Mesodermal cell (in vitro differentiated cells): ENCODE results near the gene TEX36.

ENCODE experiments used
- H3K27ac ChIP-seq: 2 replicates; pipeline ENCODE4 v1.7.0; 2013; ENCODE audit warnings: mild to moderate bottlenecking, low read depth, low read length, moderate library complexity; ENCODE audit not compliant: severe bottlenecking
- H3K36me3 ChIP-seq: 2 replicates; pipeline ENCODE4 v1.7.1; 2013; ENCODE audit warnings: mild to moderate bottlenecking, low read length, moderate library complexity; ENCODE audit not compliant: control insufficient read depth, insufficient read depth
- H3K4me1 ChIP-seq: one replicate; pipeline ENCODE4 v1.7.1; 2013; ENCODE audit warnings: mild to moderate bottlenecking, low read length; ENCODE audit not compliant: insufficient read depth, control insufficient read depth, poor library complexity, severe bottlenecking
- H3K4me3 ChIP-seq: 2 replicates; pipeline ENCODE4 v1.7.0; 2013; ENCODE audit warnings: low read length, control low read depth, mild to moderate bottlenecking; ENCODE audit not compliant: insufficient read depth, poor library complexity, severe bottlenecking; ENCODE audit errors: extremely low read depth
- H3K9me3 ChIP-seq: 2 replicates; pipeline ENCODE4 v1.7.1; 2013; ENCODE audit warnings: mild to moderate bottlenecking, low read length, moderate library complexity; ENCODE audit not compliant: control insufficient read depth
- WGBS, 2 experiments: methylation state at CpG; one replicate each; pipeline ENCODE4 v1.1.5; 2013; ENCODE audit warnings: missing lambda C conversion rate in 2 of 2; ENCODE audit not compliant: insufficient coverage in 2 of 2; 5-methylcytosine and 5-hydroxymethylcytosine counted together

TEX36 gene

DNA sequence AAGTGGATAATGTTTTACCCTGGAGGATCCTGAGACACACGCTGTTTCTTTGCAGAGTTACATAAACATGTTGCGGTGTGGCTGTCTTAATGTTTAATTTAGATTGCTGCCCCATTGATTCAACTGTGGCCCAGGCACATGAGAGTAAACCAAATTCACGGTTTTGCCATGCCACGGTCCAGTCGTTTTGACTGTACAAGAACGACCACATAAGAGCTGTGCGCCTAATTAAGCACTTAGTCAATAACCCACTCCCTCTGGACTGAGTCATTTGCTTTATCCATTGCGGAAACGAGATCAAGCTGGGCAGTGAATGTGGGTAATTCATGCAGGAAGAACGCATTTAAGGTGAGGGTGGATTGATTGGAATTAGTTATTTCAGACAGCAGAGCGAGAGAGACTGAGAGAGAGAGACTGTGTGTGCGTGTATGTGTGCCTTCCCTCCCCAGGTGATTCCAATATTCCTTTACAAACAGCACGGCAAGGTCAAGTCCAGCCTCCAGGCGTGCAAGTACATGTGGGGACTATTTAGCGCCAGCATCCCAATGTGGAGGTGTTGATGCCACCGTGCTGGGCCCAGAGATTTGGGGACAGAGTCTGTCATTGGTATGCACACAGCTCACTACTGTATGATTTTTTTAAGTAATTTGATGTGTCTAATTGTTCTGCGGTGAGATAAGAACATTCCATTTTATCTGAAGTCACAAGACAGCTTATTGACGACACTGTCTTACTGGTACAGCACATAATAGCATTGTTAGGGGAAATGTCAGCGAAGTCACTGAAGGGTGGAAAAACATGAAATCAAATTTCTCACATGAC lies 8.4 kb upstream of the TEX36 start:
- H3K27ac ChIP-seq = no peak overlapping the region

DNA sequence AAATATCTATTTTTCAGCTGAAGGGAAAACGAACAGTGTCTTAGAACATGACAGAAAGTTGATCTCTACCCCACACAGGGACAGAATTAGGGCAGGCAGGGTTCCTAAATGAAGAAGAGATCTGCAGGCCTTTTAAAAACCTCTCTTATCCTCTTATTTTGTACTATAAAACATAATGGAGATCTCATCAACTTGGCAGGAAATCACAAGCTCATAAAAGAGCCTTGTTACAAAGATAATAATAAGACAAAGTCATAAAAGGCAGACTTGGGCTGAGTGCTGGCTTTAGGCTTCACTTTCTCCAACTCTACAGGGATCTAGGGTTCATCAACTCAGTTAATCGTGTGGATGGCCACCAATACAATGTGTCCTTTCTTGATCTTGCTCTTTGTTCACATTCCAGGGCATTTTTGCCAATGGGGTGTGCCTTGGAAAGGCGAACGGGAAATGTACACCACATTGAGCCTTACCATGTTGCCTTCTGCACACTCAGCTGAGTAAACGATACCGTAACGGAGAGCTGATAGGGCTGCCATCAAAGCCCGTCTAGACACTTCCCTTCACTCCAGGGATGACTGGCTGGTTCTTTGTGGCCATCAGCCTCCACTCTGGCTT lies 7.1 kb upstream of the TEX36 start:
- H3K27ac ChIP-seq = no peak overlapping the region
- H3K36me3 ChIP-seq = no peaks in the 10 kb centered on the region
- no peak overlapping the region for H3K4me3 ChIP-seq
- H3K9me3 ChIP-seq = no peaks in the 10 kb centered on the region
- H3K4me1 ChIP-seq = peaks cover 4% of the 10 kb centered on the region
- WGBS, 2 experiments = 94 to 98% methylated on average over 7 of the region's 8 CpGs

More for the DNA sequence above, 8.4 kb upstream of the TEX36 start:
- no peak overlapping the region for H3K4me3 ChIP-seq
- H3K4me1 ChIP-seq = peaks cover 4% of the 10 kb centered on the region
- H3K36me3 ChIP-seq = no peaks in the 10 kb centered on the region
- 90 to 93% methylated on average over 12 to 14 of the region's 19 CpGs for WGBS, 2 experiments
- H3K9me3 ChIP-seq = no peaks in the 10 kb centered on the region

DNA sequence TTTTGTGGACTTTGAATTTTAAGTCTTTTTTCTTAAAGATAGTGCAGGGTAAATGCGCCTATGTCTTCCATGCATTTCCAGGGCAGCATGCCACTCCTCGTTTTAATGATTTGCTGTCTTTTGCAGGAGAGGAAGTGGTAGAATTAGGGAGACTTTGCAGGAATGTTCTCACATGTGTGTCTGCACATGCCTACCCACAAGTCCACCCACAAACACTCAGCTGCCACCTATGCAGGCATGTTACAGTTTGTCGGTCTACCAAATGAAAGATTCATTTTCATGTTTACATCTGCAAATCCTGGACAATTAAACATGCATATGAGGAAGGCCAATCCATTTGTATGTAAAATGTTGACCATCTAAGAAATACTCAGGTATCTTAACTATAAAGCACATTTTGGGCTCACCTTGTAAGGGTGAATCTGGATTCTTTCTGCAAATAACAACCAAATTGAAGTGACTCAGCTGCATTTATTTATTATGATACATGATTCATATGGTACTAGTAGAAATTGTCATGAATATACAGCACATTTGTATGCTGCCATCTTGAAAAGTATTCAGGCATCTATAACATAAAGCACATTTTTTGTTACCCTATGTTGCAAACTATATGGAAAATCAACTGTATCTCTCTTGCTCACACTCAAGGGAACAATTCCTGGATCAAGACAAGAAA lies 4.7 kb upstream of the TEX36 start:
- Histone ChIP-seq H3K9me3 (no peaks in the 10 kb centered on the region), H3K4me1 (no peaks in the 10 kb centered on the region), H3K36me3 (no peaks in the 10 kb centered on the region), H3K27ac (no peak overlapping the region), H3K4me3 (no peak overlapping the region)
- WGBS, 2 experiments = 100% methylated on average over 2 of the region's 3 CpGs; no CpG with 5 or more reads in 1 of the 2 experiments

DNA sequence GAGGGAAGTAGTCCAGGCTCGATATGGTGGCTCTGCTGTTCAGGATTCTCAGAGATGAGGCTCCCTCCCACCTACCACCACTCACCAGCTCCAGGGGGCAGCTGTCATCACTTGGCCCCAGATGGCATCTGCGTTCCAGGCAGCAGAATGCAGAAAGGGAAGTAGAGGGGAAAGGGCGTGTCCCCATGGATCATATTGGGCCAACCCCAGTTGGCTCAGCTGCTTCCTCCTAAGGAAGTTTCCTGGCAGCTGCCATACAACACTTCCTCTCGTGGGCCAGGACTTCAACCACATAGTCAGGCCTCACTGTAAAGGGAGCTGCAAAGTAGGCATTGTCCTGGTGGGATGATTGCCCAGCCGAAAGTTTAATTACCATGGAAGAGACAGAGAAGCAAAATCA lies 1.6 kb upstream of the TEX36 start:
- no peaks in the 10 kb centered on the region for H3K9me3 ChIP-seq
- no peaks in the 10 kb centered on the region for H3K36me3 ChIP-seq
- H3K4me3 ChIP-seq = no peak overlapping the region
- H3K27ac ChIP-seq = no peak overlapping the region
- WGBS, 2 experiments = 80 to 89% methylated on average over 3 to 4 of the region's 5 CpGs
- H3K4me1 ChIP-seq = no peaks in the 10 kb centered on the region

DNA sequence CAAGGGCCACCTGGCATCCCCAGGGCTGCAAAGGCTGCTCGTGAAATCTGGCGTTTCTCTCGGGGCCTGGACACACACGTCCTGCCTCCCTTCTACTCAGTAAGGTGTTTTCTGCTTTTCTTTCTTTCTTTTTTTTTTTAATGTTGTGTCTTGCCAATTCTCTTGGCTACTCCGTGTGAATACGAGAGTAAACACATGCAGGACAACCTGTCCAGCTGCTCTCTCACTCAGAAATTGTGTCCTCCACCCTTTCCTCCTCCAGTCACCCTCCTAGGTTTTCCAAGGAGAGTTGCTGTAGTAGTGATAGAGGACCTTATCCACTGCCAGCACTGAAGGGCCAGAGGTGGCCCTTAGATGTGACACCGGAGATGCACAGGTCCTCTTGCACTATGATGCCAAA lies 858 bp upstream of the TEX36 start:
- no peaks in the 10 kb centered on the region for H3K36me3 ChIP-seq
- WGBS, 2 experiments = 86 to 93% methylated on average over 1 to 4 of the region's 7 CpGs
- no peaks in the 10 kb centered on the region for H3K9me3 ChIP-seq
- no peak overlapping the region for H3K4me3 ChIP-seq
- no peak overlapping the region for H3K27ac ChIP-seq
- no peaks in the 10 kb centered on the region for H3K4me1 ChIP-seq

DNA sequence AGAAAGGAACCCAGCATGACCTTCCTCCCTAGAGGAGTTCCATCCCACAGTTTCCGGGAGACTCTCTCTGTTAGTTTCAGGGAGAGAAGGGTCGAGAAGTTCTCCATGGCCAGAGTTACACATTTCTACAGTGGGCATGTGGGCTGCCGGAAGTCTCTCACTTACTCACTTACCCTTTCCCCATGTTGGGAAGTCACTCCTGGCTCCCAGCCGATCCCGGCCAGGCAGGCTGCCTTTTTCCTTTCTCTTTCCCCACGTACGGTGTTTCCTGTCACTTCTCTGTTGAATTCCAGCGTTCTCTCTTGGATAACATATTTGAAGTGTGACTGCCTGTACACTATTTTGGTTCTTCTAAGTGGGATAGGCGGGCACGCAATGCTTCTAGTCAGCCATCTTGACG lies 3.5 kb downstream of the TEX36 start:
- Histone ChIP-seq H3K36me3 (no peaks in the 10 kb centered on the region), H3K27ac (no peak overlapping the region), H3K4me1 (no peaks in the 10 kb centered on the region), H3K4me3 (no peak overlapping the region), H3K9me3 (no peaks in the 10 kb centered on the region)
- 92 to 93% methylated on average over 7 to 8 of the region's 11 CpGs for WGBS, 2 experiments

DNA sequence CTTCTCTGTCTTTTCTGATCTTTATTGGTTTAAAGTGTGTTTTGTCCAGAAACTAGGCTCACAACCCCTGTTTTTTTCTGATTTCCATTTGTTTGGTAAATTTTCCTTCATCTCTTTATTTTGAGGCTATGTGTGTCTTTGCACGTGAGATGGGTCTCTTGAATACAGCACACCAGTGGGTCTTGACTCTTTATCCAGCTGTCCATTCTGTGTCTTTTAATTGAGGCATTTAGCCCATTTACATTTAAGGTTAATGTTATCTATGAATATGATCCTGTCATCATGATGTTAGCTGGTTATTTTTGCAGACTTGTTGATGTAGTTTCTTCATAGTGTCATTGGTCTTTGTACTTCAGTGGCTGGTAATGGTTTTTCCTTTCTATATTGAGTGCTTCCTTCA lies 10.1 kb downstream of the TEX36 start:
- no peaks in the 10 kb centered on the region for H3K4me1 ChIP-seq
- no peaks in the 10 kb centered on the region for H3K36me3 ChIP-seq
- WGBS, 2 experiments = 80% methylated on average over 1 of the region's 1 CpG; no CpG with 5 or more reads in 1 of the 2 experiments
- H3K27ac ChIP-seq = no peak overlapping the region
- H3K9me3 ChIP-seq = no peaks in the 10 kb centered on the region
- H3K4me3 ChIP-seq = no peak overlapping the region

DNA sequence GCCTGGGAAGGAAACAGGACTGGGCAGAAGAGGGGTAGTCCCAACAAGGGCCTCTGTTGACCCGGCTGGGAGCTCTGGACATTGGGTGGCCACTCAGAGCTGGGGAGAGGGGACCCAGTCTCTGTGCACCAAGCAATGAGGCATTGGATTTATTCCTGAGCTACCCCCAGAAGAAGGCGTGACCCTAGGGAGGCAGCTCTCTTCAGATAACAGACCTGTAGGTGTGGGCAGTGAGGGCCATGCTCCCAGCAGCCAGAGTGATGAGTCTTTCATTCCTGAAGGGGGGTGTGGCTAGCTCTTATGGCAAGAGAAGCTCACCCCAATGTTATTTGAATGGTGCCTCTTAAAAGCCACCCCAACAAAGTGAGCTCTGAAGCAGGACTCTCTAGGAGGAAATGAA lies 20.4 kb downstream of the TEX36 start:
- no peaks in the 10 kb centered on the region for H3K4me1 ChIP-seq
- H3K27ac ChIP-seq = no peak overlapping the region
- no peaks in the 10 kb centered on the region for H3K9me3 ChIP-seq
- H3K36me3 ChIP-seq = no peaks in the 10 kb centered on the region
- no peak overlapping the region for H3K4me3 ChIP-seq
- WGBS, 2 experiments = 88 to 100% methylated on average over 2 of the region's 2 CpGs

DNA sequence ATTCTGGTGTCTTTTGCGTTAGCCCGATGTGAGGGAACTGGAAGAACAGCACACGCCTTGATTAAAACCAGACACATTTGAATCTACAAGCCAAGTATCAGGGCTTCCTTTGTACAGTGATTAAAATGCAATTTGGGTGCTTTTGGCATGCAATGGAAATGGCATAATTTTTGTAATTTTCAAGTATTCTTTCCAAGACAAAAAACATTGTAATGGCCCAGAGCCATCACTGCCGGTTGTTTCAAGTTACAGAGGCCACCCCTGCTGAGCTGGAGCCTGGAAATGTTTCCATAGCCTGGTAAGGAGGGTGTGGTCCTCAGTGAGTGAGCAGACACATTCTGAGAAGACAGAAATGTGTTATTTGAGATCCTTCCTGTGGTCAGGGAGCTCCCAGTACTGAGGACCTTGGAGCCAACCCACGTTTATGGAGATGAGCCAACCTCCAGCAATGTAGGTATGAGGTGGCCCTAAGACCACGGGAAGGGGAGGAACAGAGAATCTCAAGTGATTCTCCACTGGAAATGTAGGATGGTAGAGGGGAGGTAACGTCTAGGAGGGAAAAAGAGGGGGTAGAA lies 20.9 kb downstream of the TEX36 start:
- WGBS, 2 experiments = 67 to 87% methylated on average over 2 to 3 of the region's 7 CpGs
- Histone ChIP-seq H3K4me3 (no peak overlapping the region), H3K9me3 (no peaks in the 10 kb centered on the region), H3K4me1 (no peaks in the 10 kb centered on the region), H3K36me3 (no peaks in the 10 kb centered on the region), H3K27ac (no peak overlapping the region)

DNA sequence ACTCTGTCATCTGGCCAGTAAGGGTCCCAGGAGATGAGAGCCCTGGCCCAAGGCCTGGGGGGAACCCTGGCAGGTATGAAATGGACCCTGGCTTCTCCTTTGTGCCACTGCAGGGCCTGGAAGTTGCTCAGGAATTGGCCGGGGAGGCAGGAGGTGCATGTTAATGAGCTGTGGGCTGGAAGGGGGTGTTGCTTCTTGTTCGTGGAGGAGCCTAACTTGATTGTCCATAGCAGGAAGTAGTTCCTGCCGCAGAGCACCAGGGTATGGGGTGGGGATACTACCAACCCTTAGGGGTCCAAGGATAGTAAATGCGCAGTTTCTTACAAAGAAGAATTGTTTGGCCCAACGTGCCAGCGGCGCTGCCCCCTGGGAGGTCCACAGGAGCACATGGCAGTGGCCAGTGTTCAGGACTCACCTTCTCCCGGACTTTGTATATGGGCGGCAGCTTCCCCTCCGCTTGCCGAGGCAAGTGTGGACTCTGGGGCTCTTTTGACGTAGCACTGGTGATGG lies 21.5 kb downstream of the TEX36 start:
- no peak overlapping the region for H3K4me3 ChIP-seq
- H3K4me1 ChIP-seq = no peaks in the 10 kb centered on the region
- no peaks in the 10 kb centered on the region for H3K36me3 ChIP-seq
- H3K27ac ChIP-seq = no peak overlapping the region
- H3K9me3 ChIP-seq = no peaks in the 10 kb centered on the region
- WGBS, 2 experiments = 91% methylated on average over 11 to 12 of the region's 12 CpGs
